SU-DHL-6 (cell line): ENCODE results near the gene ERO1A.

Experiments
- H2AFZ ChIP-seq: fragments of 200-600 bp; sonication (generic); 2 replicates; pipeline ENCODE4 v1.6.1; 2014; ENCODE audit warnings: low read depth, mild to moderate bottlenecking, moderate library complexity, mixed read lengths, antibody characterized with exemption, low read length; ENCODE audit not compliant: severe bottlenecking
- H3F3A ChIP-seq: fragments of 200-600 bp; shearing (Covaris generic); 2 replicates; pipeline ENCODE4 v1.6.0; 2016; ENCODE audit warnings: antibody characterized with exemption, mild to moderate bottlenecking; ENCODE audit not compliant: insufficient read depth
- H3K27ac ChIP-seq: fragments of 200-600 bp; sonication (generic); 2 replicates; pipeline ENCODE4 v1.5.1; 2016; ENCODE audit warnings: low read depth, mild to moderate bottlenecking, low read length, moderate library complexity, mixed read lengths
- H3K27me3 ChIP-seq: fragments of 200-600 bp; sonication (generic), shearing (Covaris generic); 2 replicates; pipeline ENCODE4 v1.6.0; 2014; ENCODE audit warnings: mild to moderate bottlenecking, low read length
- H3K36me3 ChIP-seq: fragments of 200-600 bp; sonication (generic); 2 replicates; pipeline ENCODE4 v1.6.1; 2014; ENCODE audit warnings: mild to moderate bottlenecking, low read length, mixed read lengths
- H3K4me2 ChIP-seq: fragments of 300-600, 200-600 bp; shearing (Covaris generic), sonication (generic); 2 replicates; pipeline ENCODE4 v1.6.0; 2014; ENCODE audit warnings: low read length, low read depth, mild to moderate bottlenecking; ENCODE audit not compliant: poor library complexity, severe bottlenecking
- H3K4me3 ChIP-seq: fragments of 200-600 bp; sonication (generic); 2 replicates; pipeline ENCODE4 v1.5.1; 2014; ENCODE audit warnings: antibody characterized with exemption, low read length, mild to moderate bottlenecking, mixed read lengths; ENCODE audit not compliant: insufficient read depth, poor library complexity, severe bottlenecking
- H3K79me2 ChIP-seq: fragments of 200-600 bp; sonication (generic); 2 replicates; pipeline ENCODE4 v1.6.1; 2014; ENCODE audit warnings: mild to moderate bottlenecking, low read length, moderate library complexity; ENCODE audit not compliant: insufficient read depth
- H3K9ac ChIP-seq: fragments of 200-600 bp; sonication (generic); 2 replicates; pipeline ENCODE4 v1.7.0; 2014; ENCODE audit warnings: mild to moderate bottlenecking, low read length
- H3K9me2 ChIP-seq: fragments of 200-600 bp; sonication (generic); replicated peaks from 2 replicates; pipeline ENCODE4 v1.6.1; 2014; ENCODE audit warnings: low read length; ENCODE audit not compliant: insufficient read depth
- H3K9me3 ChIP-seq: fragments of 200-600 bp; sonication (generic); 2 replicates; pipeline ENCODE4 v1.6.1; 2014; ENCODE audit warnings: low read length, mixed read lengths; ENCODE audit not compliant: insufficient read depth
- H4K20me1 ChIP-seq: fragments of 200-600 bp; sonication (generic); 2 replicates; pipeline ENCODE4 v1.6.1; 2014; ENCODE audit warnings: low read depth, mild to moderate bottlenecking, antibody characterized with exemption, low read length, moderate library complexity, mixed read lengths
- EZH2phosphoT487 ChIP-seq: fragments of 200-600 bp; sonication (generic), shearing (Covaris generic); conservative IDR thresholded peaks from 2 replicates; pipeline ENCODE4 v1.6.1; 2018; ENCODE audit warnings: mild to moderate bottlenecking, antibody characterized with exemption, low read length, moderate library complexity, mixed read lengths
- TF ChIP-seq, protein P1 (sequence below): fragments of 200-600 bp; sonication (generic); IDR thresholded peaks from one replicate; pipeline ENCODE4 v1.5.1; 2017; ENCODE audit warnings: antibody characterized with exemption, mild to moderate bottlenecking, low read length, moderate library complexity; ENCODE audit not compliant: insufficient read depth, poor library complexity, severe bottlenecking

The ERO1A gene

DNA sequence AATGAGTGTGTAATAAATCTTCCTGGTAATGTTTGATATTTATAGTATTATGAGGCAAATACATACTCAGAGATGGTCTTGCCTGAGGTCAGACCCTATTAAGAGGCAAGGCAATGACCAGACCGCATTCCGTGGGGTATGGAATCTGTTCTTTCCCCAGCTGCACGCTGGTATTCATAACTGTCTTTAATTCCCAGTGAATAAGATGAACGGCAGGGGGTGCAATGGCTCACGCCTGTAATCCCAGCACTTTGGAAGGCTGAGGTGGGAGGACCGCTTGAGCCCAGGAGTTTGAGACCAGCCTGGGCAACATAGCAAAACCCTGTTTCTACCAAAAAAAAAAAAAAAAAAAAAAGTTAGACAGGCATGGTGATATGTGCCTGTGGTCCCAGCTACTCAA is 44.6 kb downstream of the ERO1A start:
- no peaks in the 10 kb centered on the region for H3K9me3 ChIP-seq
- H3K36me3 ChIP-seq: peaks cover 41% of the 10 kb centered on the region; the same call in 1 of the 2 replicates
- no peak overlapping the region for H2AFZ ChIP-seq
- no peak overlapping the region for H3K4me2 ChIP-seq
- no peaks in the 10 kb centered on the region for H3K79me2 ChIP-seq
- H3K4me3 ChIP-seq: no peak overlapping the region
- no peak overlapping the region for H3K9ac ChIP-seq
- H3F3A ChIP-seq: no peaks in the 10 kb centered on the region; the same call in 1 of the 2 replicates
- no peak overlapping the region for H3K27ac ChIP-seq
- no peaks in the 10 kb centered on the region for H3K9me2 ChIP-seq
- TF ChIP-seq, protein P1, sequence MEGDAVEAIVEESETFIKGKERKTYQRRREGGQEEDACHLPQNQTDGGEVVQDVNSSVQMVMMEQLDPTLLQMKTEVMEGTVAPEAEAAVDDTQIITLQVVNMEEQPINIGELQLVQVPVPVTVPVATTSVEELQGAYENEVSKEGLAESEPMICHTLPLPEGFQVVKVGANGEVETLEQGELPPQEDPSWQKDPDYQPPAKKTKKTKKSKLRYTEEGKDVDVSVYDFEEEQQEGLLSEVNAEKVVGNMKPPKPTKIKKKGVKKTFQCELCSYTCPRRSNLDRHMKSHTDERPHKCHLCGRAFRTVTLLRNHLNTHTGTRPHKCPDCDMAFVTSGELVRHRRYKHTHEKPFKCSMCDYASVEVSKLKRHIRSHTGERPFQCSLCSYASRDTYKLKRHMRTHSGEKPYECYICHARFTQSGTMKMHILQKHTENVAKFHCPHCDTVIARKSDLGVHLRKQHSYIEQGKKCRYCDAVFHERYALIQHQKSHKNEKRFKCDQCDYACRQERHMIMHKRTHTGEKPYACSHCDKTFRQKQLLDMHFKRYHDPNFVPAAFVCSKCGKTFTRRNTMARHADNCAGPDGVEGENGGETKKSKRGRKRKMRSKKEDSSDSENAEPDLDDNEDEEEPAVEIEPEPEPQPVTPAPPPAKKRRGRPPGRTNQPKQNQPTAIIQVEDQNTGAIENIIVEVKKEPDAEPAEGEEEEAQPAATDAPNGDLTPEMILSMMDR: no peak
- TF ChIP-seq EZH2phosphoT487: no peak
- H3K27me3 ChIP-seq: no peaks in the 10 kb centered on the region
- H4K20me1 ChIP-seq: no peaks in the 10 kb centered on the region

DNA sequence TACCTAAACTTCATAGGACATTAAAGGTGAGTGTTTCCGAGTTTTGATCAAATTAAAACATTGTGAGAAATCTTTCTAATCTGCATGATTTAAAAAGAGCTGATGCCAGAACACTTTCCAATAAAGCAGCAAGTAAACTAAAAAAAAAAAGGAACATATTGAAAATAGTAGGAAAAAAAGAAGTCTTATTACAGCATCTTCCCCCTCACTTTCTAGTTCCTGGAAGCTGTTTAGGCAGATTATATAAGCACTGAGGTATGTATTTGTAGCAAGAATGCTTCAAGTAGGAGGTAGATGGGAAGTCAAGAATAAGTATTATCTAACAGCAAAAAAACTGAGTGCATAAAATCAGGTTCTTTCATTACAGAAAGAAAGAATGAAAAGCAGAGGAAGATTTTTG is 45.8 kb downstream of the ERO1A start:
- no peak overlapping the region for H2AFZ ChIP-seq
- H3K9ac ChIP-seq: no peak overlapping the region
- no peaks in the 10 kb centered on the region for H3K27me3 ChIP-seq
- no peaks in the 10 kb centered on the region for H3K79me2 ChIP-seq
- H3K9me2 ChIP-seq: no peaks in the 10 kb centered on the region
- no peaks in the 10 kb centered on the region for H4K20me1 ChIP-seq
- TF ChIP-seq, protein P1: no peak
- no peak for TF ChIP-seq EZH2phosphoT487
- no peaks in the 10 kb centered on the region; the same call in 1 of the 2 replicates for H3F3A ChIP-seq
- no peak overlapping the region for H3K27ac ChIP-seq
- H3K4me3 ChIP-seq: no peak overlapping the region
- no peaks in the 10 kb centered on the region for H3K9me3 ChIP-seq
- H3K36me3 ChIP-seq: peaks cover 45% of the 10 kb centered on the region; the same call in 1 of the 2 replicates
- H3K4me2 ChIP-seq: no peak overlapping the region

DNA sequence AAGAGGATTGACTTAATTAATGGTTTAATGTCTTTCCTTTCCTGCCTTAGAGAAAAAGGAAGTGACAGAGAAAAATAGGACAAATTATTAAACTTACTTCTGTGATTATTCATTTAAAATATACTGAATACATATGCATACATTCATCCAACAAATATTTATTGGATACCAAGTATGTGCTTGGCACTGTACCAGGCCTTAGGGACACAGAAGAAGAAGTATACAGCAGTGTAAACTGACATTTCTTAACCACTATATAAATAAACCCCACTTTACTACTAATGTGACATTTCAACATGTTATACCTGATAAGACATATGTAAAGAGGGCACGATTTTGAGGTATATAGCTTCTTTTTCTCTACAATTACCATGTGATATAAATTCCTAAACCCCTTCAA is 53.6 kb downstream of the ERO1A start:
- no peak overlapping the region for H3K27ac ChIP-seq
- TF ChIP-seq EZH2phosphoT487: no peak
- TF ChIP-seq, protein P1: no peak
- H3K36me3 ChIP-seq: peaks cover 39% of the 10 kb centered on the region
- no peaks in the 10 kb centered on the region for H3K9me2 ChIP-seq
- H3K79me2 ChIP-seq: no peaks in the 10 kb centered on the region
- no peaks in the 10 kb centered on the region for H4K20me1 ChIP-seq
- no peaks in the 10 kb centered on the region for H3K27me3 ChIP-seq
- H3K4me3 ChIP-seq: no peak overlapping the region
- H3K4me2 ChIP-seq: no peak overlapping the region
- H2AFZ ChIP-seq: no peak overlapping the region
- H3F3A ChIP-seq: peaks cover 8% of the 10 kb centered on the region; the same call in 1 of the 2 replicates
- no peak overlapping the region for H3K9ac ChIP-seq
- no peaks in the 10 kb centered on the region for H3K9me3 ChIP-seq
